ENCODE results near the gene NKX6-1.

- TF ChIP-seq CTCF (IDR thresholded peaks at IDR 0.05; ENCODE audit: low read length) (no peak), EZH2 (optimal IDR thresholded peaks at IDR 0.05; ENCODE audit: low read depth, low read length) (no peak), EZH2phosphoT487 (IDR thresholded peaks at IDR 0.05; ENCODE audit: low read length) (no peak)
Observed at GRCh38 chr4:84495118-84495793, 3.8 kb downstream of the NKX6-1 start.
